Measurements from ENCODE around the gene TPPP2.

TPPP2 gene

GRCh38 chr14:21081521-21082142 is 51.6 kb downstream of the TPPP2 start:
- no peak for DNase-seq

All from T-helper 9 cell (primary cell).